CD4-positive, alpha-beta T cell (primary cell): ENCODE data around the gene SSBP3. TPM values are rescaled to one million over a fixed set of nuclear protein-coding genes. Genes with fewer than 3 reads are reported as not detected.

Experiments
- ATAC-seq: fragments of 200-7000 bp; cut with Tn5 transposase; one replicate; pipeline ENCODE4 v1.10.0; 2022; ENCODE audit warnings: mild to moderate bottlenecking; ENCODE audit not compliant: poor library complexity
- CTCF ChIA-PET: fragments of 350-600 bp; sonication (Branson Sonifier 250); formaldehyde crosslinking; loops from one replicate; lab custom pipeline; 2021; ENCODE audit warnings: antibody characterized with exemption, inconsistent platforms; lab: Charles Lee
- POLR2A ChIA-PET: fragments of 350-600 bp; sonication (Branson Sonifier 250); formaldehyde crosslinking; loops from one replicate; lab custom pipeline; 2021; ENCODE audit warnings: antibody characterized with exemption, inconsistent platforms; lab: Charles Lee
- DNase-seq, 14 experiments: peaks; one replicate each; pipeline ENCODE4 v3.0.0-alpha.2; 2013 to 2020; ENCODE audit warnings: mixed read lengths in 2 of 14
- H3K27ac ChIP-seq, 2 donors: one replicate each; pipeline versions ENCODE4 v1.5.1 to v1.7.0; 2013; ENCODE audit warnings: low read length in 2 of 2, low read depth in 1 of 2, mild to moderate bottlenecking in 1 of 2
- H3K27me3 ChIP-seq, 2 experiments: 1 replicate in 1 of 2; 2 replicates in 1 of 2; pipeline versions ENCODE4 v1.6.1 to v1.7.0; 2013; ENCODE audit warnings: low read length in 2 of 2, control low read depth in 1 of 2, mild to moderate bottlenecking in 1 of 2, moderate library complexity in 1 of 2; ENCODE audit not compliant: insufficient read depth in 2 of 2, control insufficient read depth in 1 of 2
- H3K36me3 ChIP-seq: one replicate; pipeline ENCODE4 v1.6.1; 2013; ENCODE audit warnings: low read length, control low read depth; ENCODE audit not compliant: insufficient read depth
- H3K4me1 ChIP-seq: one replicate; pipeline ENCODE4 v1.6.1; 2013; ENCODE audit warnings: low read length, control low read depth; ENCODE audit not compliant: insufficient read depth
- H3K4me3 ChIP-seq: one replicate; pipeline ENCODE4 v1.5.1; 2013; ENCODE audit warnings: mild to moderate bottlenecking, low read length, moderate library complexity
- H3K9me3 ChIP-seq, 2 experiments: 1 replicate in 1 of 2; 2 replicates in 1 of 2; pipeline versions ENCODE4 v1.6.1 to v1.7.0; 2013; ENCODE audit warnings: low read length in 2 of 2, mild to moderate bottlenecking in 2 of 2, control low read depth in 1 of 2, moderate library complexity in 1 of 2; ENCODE audit not compliant: control insufficient read depth in 1 of 2, insufficient read depth in 1 of 2
- H3K27ac Mint-ChIP-seq: one replicate; pipeline ENCODE4 v1.8.0; 2020; ENCODE audit warnings: mixed read lengths
- H3K27me3 Mint-ChIP-seq: one replicate; pipeline ENCODE4 v1.8.0; 2021; ENCODE audit warnings: mixed read lengths
- H3K36me3 Mint-ChIP-seq: one replicate; pipeline ENCODE4 v1.8.0; 2021; ENCODE audit warnings: low read depth, mixed read lengths
- H3K4me1 Mint-ChIP-seq: one replicate; pipeline ENCODE4 v1.8.0; 2021; ENCODE audit warnings: low read depth, mixed read lengths
- H3K4me3 Mint-ChIP-seq: one replicate; pipeline ENCODE4 v1.8.0; 2020; ENCODE audit warnings: mild to moderate bottlenecking, mixed read lengths
- H3K9me3 Mint-ChIP-seq: one replicate; pipeline ENCODE4 v1.8.0; 2020; ENCODE audit warnings: mixed read lengths
- CTCF ChIP-seq: fragments of 200-600 bp; IDR thresholded peaks from one replicate; pipeline ENCODE4 v1.8.0; 2022; ENCODE audit warnings: antibody characterized with exemption, mild to moderate bottlenecking
- intact Hi-C, 2 experiments: fragments of 100-400 bp; cut with DNase I in 1 of 2; cut with micrococcal nuclease in 1 of 2; formaldehyde crosslinking; loops; one replicate each; pipeline versions ENCODE4 v1.15.1 to v1.9.0; 2023 to 2025; cut with DNase I, micrococcal nuclease
- total RNA-seq, 174 experiments: library from RNA in 2 of 174; stranded (reverse) in 2 of 174; gene quantifications; one replicate each; pipeline ENCODE4 v1.2.3 and lab custom pipeline; 2021 to 2026

SSBP3 gene
- total RNA-seq, 2 experiments from 2014 or later, result 50.6 to 52.4 TPM

GRCh38 chr1:54353959-54354358 lies 52.2 kb downstream of the SSBP3 start:
- peaks cover 60% of the 10 kb centered on the region for H3K4me1 ChIP-seq
- no peak for TF ChIP-seq CTCF
- POLR2A ChIA-PET, result no interaction called here
- H3K27ac Mint-ChIP-seq, result peak overlapping the region; percentile 61
- CTCF ChIA-PET, result no interaction called here
- H3K27me3 ChIP-seq, result no peaks in the 10 kb centered on the region
- H3K4me3 ChIP-seq, result no peak overlapping the region
- no peak overlapping the region for H3K27ac ChIP-seq
- intact Hi-C loops, result no loop called here
- H3K36me3 ChIP-seq, result peaks cover 5% of the 10 kb centered on the region
- H3K4me3 Mint-ChIP-seq, result peak overlapping the region; percentile 62
- H3K4me1 Mint-ChIP-seq, result peaks cover 91% of the 10 kb centered on the region
- no peak for DNase-seq
- H3K36me3 Mint-ChIP-seq, result peaks cover 8% of the 10 kb centered on the region
- H3K9me3 Mint-ChIP-seq, result no peaks in the 10 kb centered on the region
- H3K9me3 ChIP-seq, result no peaks in the 10 kb centered on the region
- ATAC-seq, result no peak
- H3K27me3 Mint-ChIP-seq, result no peaks in the 10 kb centered on the region

GRCh38 chr1:54352755-54353154 lies 53.4 kb downstream of the SSBP3 start:
- no peaks in the 10 kb centered on the region for H3K9me3 ChIP-seq
- H3K4me1 ChIP-seq, result peaks cover 58% of the 10 kb centered on the region
- POLR2A ChIA-PET, result no interaction called here
- intact Hi-C loops, result no loop called here
- H3K4me3 ChIP-seq, result no peak overlapping the region
- H3K27ac ChIP-seq, result no peak overlapping the region
- ATAC-seq (no peak), DNase-seq (no peak)
- Mint-ChIP-seq H3K9me3 (no peaks in the 10 kb centered on the region), H3K27me3 (no peaks in the 10 kb centered on the region), H3K4me3 (peak overlapping the region; percentile 16), H3K36me3 (peaks cover 8% of the 10 kb centered on the region), H3K4me1 (peaks cover 91% of the 10 kb centered on the region), H3K27ac (peak overlapping the region; percentile 71)
- CTCF ChIA-PET, result no interaction called here
- H3K36me3 ChIP-seq, result peaks cover 2% of the 10 kb centered on the region
- no peak for TF ChIP-seq CTCF
- no peaks in the 10 kb centered on the region for H3K27me3 ChIP-seq

GRCh38 chr1:54350360-54350759 lies 55.8 kb downstream of the SSBP3 start:
- peaks cover 36% of the 10 kb centered on the region for H3K4me1 ChIP-seq

More at GRCh38 chr1:54350360-54350759, 55.8 kb downstream of the SSBP3 start:
- no peak overlapping the region for H3K4me3 ChIP-seq
- ATAC-seq, result no peak
- H3K36me3 ChIP-seq, result peaks cover 2% of the 10 kb centered on the region
- H3K27me3 ChIP-seq, result no peaks in the 10 kb centered on the region
- POLR2A ChIA-PET, result no interaction called here
- TF ChIP-seq CTCF, result no peak
- H3K27ac ChIP-seq, result no peak overlapping the region
- intact Hi-C loops, result no loop called here
- Mint-ChIP-seq H3K9me3 (no peaks in the 10 kb centered on the region), H3K36me3 (peaks cover 3% of the 10 kb centered on the region), H3K4me1 (peaks cover 75% of the 10 kb centered on the region), H3K27me3 (no peaks in the 10 kb centered on the region), H3K4me3 (no peak overlapping the region), H3K27ac (peak overlapping the region; percentile 71)
- CTCF ChIA-PET, result no interaction called here
- no peak for DNase-seq
- no peaks in the 10 kb centered on the region for H3K9me3 ChIP-seq
